SK-N-SH (cell line): ENCODE results near the gene CCL26.

ENCODE experiments used
- CTCF ChIP-seq: fragments of 200-600 bp; sonication (generic); IDR thresholded peaks from 2 replicates; pipeline ENCODE4 v1.6.1; 2017; ENCODE audit warnings: antibody characterized with exemption, mild to moderate bottlenecking, moderate library complexity
- MAX ChIP-seq: IDR thresholded peaks from 2 replicates; pipeline ENCODE4 v1.4.0; 2012; ENCODE audit warnings: low read depth
- RCOR1 ChIP-seq: fragments of 150-350 bp; IDR thresholded peaks from 2 replicates; pipeline ENCODE4 v1.6.1; 2017; ENCODE audit warnings: antibody characterized with exemption, low read length
- REST ChIP-seq: IDR thresholded peaks from 2 replicates; pipeline ENCODE4 v1.6.1; 2012; ENCODE audit warnings: mild to moderate bottlenecking, low read depth, low read length, moderate library complexity
- SMC3 ChIP-seq: IDR thresholded peaks from 2 replicates; pipeline ENCODE4 v1.6.1; 2012; ENCODE audit warnings: low read depth, low read length, improper control_type of control experiment
- TEAD4 ChIP-seq: IDR thresholded peaks from 2 replicates; pipeline ENCODE4 v1.4.0; 2012; ENCODE audit warnings: mild to moderate bottlenecking, borderline replicate concordance; ENCODE audit not compliant: insufficient read depth
- YY1 ChIP-seq: IDR thresholded peaks from 2 replicates; pipeline ENCODE4 v1.4.0; 2012; ENCODE audit warnings: low read depth, mild to moderate bottlenecking

- TF ChIP-seq SMC3 (no peak), MAX (no peak), REST (no peak), YY1 (no peak), TEAD4 (no peak), RCOR1 (no peak), CTCF (no peak)
These were observed 28.6 kb downstream of the CCL26 start for GRCh38 chr7:75743455-75743859.
